Stimulated activated CD8-positive, alpha-beta memory T cell treated with anti-CD3 and anti-CD28 coated beads, Interleukin-7, amount 100 ng/mL, for 1 hour (primary cell): ENCODE results near the gene ZBTB7A.

Source experiments
- DNase-seq, 2 donors: peaks; one replicate each; pipeline ENCODE4 v3.0.0-alpha.2; 2020; ENCODE audit warnings: low read depth in 2 of 2

The ZBTB7A gene

DNA sequence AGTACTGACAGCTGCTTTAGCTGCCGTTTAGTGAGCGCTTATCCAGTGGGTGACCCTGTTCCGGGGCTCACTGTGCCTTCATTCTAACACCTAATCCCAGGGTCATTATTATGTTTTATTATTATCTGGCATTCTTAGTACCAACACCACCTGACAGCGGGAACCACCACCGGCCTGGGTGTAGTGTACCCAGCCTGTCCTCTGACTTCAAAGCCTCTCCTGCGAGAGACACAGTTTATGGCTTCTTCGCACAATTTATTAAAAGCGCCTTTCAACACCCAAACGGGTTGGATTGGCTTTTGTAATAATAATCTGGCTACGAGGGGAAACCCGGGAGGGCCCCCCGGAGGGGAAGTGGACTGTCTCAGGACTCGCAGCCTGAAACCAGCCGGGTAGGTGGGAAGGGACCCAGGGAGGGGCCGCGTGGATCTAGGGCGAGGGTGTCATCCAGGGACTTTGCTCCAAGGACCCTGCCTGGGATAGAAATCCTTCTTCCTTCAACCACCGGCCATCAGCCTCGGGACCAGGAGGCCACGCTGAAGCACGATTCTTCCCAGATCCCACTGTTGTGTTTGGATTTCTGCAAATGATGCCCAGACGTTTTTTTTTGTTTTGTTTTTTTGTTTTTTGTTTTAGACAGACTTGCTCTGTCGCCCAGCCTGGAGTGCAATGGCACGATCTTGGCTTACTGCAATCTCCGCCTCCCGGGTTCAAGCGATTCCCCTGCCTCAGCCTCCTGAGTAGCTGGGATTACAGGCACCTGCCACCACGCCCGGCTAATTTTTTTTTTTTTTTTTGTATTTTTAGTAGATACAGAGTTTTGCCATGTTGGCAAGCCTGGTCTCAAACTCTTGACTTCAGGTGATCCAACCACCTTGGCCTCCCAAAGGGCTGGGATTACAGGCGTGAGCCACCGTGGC, 1.6 kb upstream of the ZBTB7A start:
- DNase-seq = no peak

- no peak for DNase-seq
Measured at GRCh38 chr19:4067396-4068046, 822 bp upstream of the ZBTB7A start.

- peak in 1 of 2 donors; percentile 25 for DNase-seq
Measured at GRCh38 chr19:4066176-4066606, 508 bp downstream of the ZBTB7A start.

DNA sequence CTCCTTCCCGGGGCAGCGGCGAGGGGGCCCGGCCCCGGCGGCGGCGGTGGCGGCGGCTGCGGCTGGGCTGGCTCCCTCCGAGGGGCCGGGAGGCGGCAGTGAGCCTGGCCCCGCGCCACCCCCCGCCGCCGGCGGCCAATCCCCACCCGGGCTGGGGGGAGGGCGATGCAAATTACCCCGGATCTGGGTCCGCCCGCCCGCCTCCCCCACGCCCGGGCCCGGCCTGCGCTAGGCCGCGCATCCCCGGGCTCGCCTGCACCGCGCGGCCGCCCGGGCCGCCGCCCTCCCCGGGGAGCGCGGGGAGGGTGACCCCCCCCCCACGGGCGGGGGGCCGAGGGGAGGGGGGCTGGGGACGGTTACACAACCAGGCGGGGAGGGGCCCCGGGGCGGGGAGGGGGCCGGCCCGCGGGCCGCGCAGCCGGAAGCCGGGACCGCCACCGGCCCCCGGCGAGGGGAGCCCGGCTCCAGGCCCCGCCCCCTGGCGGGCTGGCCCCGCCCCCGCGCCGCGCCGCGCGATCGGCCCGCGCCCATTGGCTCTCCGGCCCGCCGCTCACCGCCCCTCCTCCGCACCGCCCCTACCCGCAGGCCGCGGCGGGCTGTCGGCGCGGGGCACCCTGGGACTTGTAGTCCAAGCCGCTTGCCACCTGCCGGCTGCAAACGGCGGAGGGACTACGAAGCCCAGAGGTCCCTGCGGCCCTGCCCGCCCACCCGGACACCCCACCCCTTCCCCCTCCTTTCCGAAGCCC, 1.1 kb downstream of the ZBTB7A start:
- DNase-seq = peak; percentile 90 to 94

DNA sequence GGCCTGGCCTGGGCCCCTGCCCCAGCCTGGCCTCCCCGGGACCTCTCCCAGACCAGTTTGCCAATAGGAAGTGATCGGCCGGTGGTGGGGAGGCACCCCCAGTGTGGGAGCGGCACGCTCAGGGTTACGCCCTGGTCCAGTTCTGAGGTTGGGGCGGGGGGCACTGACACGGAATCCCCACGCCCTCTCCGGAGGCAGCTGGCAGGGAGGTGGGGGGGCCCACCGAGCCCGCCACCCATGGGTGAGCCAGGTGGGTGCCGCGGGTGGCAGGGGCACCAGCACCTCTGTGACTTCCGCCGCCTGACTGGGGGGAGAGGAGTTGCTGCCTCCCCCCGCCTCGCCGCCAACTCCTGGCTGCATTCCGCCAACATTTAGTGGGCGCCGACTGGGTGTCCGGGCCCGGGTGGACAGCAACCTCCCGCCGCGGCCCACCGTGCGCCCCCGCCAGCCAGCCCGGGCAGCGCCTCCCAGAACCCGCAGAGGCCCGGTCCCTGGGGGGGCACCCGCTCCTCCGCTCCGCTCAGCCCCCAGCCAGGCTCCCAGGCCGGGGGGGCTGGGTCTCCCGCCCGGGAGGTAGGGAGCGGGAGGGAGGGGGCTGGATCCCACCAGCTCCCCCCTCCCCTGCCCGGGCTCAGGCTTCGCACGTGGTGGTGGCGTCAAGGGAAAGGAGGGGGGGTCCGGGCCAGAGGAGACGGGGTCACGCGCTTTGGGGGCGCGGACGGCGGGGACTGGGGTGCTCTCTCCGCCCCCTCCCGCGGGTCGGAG, 2.0 kb downstream of the ZBTB7A start:
- DNase-seq = peak in 1 of 2 donors; percentile 21

DNA sequence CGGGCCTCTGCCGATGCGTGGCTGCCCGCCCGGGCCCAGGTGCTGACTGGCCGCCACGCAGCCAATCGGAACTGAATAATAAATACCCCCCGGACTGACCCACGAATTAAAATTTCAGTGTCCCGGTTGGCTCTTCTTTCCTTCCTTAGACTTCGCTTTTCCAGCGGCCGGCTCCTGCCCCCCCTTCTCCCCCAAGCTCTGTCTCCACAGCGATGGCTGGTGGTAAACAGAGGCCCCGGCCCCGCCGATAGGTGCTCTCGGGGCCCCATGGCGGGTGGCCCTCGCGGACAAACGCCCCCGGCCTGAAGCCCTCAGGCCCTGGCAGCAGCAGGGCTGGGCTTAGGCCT, 2.6 kb downstream of the ZBTB7A start:
- DNase-seq = no peak

- DNase-seq = no peak
Measured at GRCh38 chr19:4063369-4064148, 3.1 kb downstream of the ZBTB7A start.

- no peak for DNase-seq
Measured at GRCh38 chr19:4062419-4063368, 4.0 kb downstream of the ZBTB7A start.

GRCh38 chr19:4061683-4062418, 4.8 kb downstream of the ZBTB7A start:
- no peak for DNase-seq

DNA sequence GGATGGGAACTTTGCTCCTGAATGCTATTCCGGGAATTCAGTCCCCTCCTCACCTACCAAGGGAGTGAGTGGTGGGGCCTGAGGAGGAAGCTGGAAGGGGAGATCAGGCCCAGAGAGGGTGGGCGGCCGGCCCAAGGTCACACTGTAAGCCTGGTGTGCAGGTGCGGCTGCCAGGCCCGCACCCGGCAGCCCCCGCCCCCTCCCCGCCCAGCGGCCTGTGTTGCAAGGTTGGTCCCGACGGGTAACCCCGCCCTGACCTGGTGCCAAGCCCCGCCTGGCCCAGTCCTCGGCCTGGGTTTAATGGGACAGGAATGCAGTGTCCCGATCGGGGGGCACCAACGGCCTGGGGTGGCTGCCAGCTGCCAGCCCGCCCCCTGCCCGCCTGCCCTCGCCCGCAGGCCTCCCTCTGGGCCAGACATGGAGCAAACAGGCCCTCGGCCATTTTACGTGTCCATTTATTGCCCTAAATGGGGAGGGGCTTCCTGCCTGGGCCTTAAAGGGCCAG, 5.5 kb downstream of the ZBTB7A start:
- no peak for DNase-seq

DNA sequence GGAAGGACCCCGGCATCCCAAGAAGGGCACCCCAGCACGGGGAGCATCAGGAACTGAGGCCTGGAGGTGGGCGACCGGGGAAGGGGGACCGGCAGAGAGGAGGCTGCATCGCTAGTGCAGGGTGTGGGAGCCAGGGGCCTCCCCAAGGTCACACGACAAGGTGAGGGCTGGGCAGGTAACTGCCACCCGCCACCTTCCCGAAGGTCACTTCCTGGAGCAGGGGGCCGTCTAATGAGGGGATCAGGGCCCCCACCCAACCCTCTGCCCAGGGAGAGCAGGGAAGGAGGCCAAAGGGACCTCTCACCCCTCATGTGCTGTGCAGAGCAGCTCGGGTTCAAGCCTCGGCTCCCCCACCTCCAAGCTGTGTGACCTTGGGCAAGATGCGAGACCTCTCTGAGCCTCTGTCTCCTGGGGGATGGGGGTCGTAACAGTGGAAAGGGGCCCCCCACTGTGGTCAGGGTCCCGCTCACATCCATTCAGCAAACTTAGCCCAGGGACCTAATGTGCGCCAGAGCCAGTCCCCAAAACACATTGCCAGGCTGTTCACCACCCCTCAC, 6.0 kb downstream of the ZBTB7A start:
- no peak for DNase-seq

DNA sequence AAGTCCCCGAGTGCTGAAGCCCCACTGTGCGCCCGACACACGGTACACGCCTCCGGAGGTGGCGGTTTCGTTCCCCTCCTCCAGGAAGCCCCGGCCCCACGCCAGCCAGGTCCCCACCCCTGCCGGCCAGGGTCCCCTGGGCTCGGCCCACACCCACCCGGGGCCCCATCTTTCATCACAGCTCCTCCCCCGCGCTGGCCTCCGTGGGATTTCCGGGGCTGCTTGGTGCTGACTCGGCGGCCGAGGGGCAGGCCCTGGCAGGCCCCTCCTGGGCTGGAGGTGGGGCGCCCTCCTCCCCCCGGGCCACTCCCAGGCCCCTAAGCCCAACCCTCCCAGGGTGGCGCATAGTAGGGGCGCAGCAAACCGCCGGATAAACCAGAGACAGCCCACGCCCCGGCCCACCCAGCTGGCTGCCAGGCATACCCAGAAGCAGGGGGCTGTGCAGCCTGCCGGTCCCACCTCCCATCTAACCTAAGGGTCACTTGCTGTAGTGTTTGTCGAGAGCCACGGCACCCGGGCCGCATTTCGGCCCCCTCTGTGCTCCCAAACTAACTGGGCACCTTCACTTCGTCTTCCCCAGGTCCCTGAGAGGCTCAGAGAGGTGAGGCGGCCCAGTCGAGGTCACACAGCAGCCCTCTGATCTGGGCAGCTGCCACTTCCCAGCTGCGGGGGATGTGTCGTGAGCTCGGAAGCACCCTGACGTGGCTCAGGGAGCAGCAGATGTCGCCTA, 6.6 kb downstream of the ZBTB7A start:
- peak; percentile 37 to 55 for DNase-seq

- no peak for DNase-seq
Measured at GRCh38 chr19:4059453-4059871, 7.2 kb downstream of the ZBTB7A start.

DNA sequence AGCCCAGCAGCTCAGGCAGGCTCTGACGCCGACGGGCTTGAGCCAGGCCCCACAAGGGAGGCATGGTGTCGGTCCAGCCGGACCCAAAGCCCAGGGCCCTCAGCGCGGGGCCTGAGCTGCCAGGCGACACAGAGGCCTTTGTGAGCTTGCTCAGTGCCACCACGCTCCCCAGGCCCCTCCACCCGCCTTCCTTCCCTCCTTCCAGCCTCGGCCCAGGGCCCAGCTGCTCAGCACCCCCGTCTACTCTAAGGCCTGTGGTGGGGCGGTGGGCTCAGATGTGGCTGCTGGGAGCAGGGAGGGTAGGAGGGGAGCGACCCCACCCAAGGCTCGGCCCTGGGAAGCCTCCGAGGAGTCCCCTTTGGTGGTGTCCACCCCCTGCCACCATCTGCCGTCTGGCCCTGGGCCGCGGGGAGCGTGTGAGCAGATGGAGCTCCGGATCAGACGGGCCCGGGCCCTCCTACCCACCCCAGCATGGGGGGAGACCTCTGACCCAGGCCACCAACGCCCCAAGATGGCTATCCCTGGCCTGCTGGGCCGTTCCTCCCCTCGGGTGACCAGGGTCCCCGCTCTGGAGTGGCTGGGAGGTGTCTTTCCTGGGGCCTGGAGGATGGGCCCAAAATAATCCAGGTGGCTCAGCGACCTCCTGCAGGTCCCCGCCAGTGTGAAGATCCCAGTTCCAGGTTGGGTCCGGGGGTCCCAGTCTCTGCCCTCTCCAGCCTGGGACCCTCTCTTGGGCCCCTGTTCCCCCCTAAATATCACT, 7.8 kb downstream of the ZBTB7A start:
- DNase-seq = no peak

- peak in 1 of 2 donors; percentile 30 for DNase-seq
Measured at GRCh38 chr19:4057931-4058692, 8.6 kb downstream of the ZBTB7A start.

- no peak for DNase-seq
Measured at GRCh38 chr19:4055209-4055552, 11.5 kb downstream of the ZBTB7A start.
